Body of pancreas (tissue), 4 donors: ENCODE data around the gene CAPZB. TPM values are rescaled to one million over a fixed set of nuclear protein-coding genes. Genes with fewer than 3 reads are reported as not detected.

Source experiments
- ATAC-seq: fragments of 150-250 bp; one replicate; pipeline ENCODE4 v1.9.1; 2016
- DNase-seq, 4 donors: peaks; one replicate each; pipeline ENCODE4 v3.0.0-alpha.2; 2019
- H3K27ac ChIP-seq, 4 donors: fragments of 200-600 bp; sonication (generic); 1 replicate in 3 of 4; 2 replicates in 1 of 4; pipeline versions ENCODE4 v1.5.1 to v1.6.1; 2016 to 2019; ENCODE audit warnings: mild to moderate bottlenecking in 1 of 4, mixed read lengths in 1 of 4, moderate library complexity in 1 of 4
- H3K27me3 ChIP-seq, 2 donors: fragments of 200-600 bp; sonication (generic); one replicate each; pipeline ENCODE4 v1.6.0; 2016; ENCODE audit warnings: mild to moderate bottlenecking in 1 of 2
- H3K36me3 ChIP-seq, 2 donors: fragments of 200-600 bp; sonication (generic); replicated peaks in 1 of 2; 2 replicates each; pipeline ENCODE4 v1.5.1; 2016; ENCODE audit warnings: low read depth in 2 of 2; ENCODE audit not compliant: insufficient read depth in 1 of 2
- H3K4me1 ChIP-seq: fragments of 200-600 bp; sonication (generic); one replicate; pipeline ENCODE4 v1.6.0; 2016
- H3K4me3 ChIP-seq, 2 donors: fragments of 200-600 bp; sonication (generic); 1 replicate in 1 of 2; 2 replicates in 1 of 2; pipeline ENCODE4 v1.5.1; 2016 to 2019
- H3K9me3 ChIP-seq, 3 donors: fragments of 200-600 bp; sonication (generic); 1 replicate in 2 of 3; 2 replicates in 1 of 3; pipeline ENCODE4 v1.5.1; 2016
- POLR2A ChIP-seq, 3 donors: fragments of 450-650 bp; IDR thresholded peaks; one replicate each; pipeline ENCODE4 v1.6.1; 2016; ENCODE audit warnings: antibody characterized with exemption in 3 of 3, mild to moderate bottlenecking in 2 of 3
- WGBS, 2 donors: methylation state at CpG; one replicate each; pipeline ENCODE4 v1.1.5; 2017; 5-methylcytosine and 5-hydroxymethylcytosine counted together
- intact Hi-C: fragments of 100-400 bp; cut with DNase I; formaldehyde crosslinking; loops from one replicate; pipeline ENCODE4 v1.15.1; 2023
- total RNA-seq, 2 donors: library from RNA; depleted of rRNA; stranded (reverse); fragments of >200 nt; gene quantifications; one replicate each; pipeline ENCODE4 v1.1.0, GENCODE V29; 2016
- TF ChIP-seq, protein P1 (sequence below), 7 experiments: fragments of 450-650 bp in 4 of 7; fragments of 200-600 bp in 3 of 7; sonication (generic) in 3 of 7; IDR thresholded peaks; one replicate each; pipeline ENCODE4 v1.5.1; 2016 to 2019; ENCODE audit warnings: antibody characterized with exemption in 7 of 7

CAPZB gene
- total RNA-seq, 2 donors from 2014 or later = 35.5 to 54.1 TPM

DNA sequence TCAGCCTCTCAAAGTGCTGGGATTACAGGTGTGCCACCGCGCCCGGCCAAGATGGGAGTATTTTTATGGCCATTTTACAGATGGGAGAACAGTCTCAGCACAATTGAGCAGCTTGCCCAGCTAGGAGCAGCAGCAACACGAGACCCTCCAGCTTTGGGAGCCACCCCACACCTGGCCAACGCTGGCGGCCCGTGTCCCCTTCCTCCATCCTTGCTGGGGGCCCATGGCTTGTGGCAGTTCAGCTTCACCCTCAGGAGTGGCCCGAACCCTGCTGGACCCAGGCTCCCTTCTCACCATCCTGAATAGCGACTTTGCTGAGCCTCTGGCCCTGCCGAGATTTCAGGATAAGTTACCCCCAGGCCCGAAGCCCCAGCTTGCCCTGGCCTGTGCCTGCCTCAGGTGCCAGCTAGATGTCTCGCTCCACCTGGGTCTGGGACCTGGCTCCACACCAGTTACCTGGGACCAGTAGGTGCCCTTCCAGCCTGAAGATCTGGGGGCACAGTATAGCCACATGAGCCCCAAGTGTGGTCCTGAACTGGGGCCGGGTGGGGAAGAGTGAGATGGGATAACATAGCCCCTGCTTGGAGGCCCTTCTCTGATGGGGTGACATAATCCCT is 154.0 kb downstream of the CAPZB start:
- TF ChIP-seq, protein P1, sequence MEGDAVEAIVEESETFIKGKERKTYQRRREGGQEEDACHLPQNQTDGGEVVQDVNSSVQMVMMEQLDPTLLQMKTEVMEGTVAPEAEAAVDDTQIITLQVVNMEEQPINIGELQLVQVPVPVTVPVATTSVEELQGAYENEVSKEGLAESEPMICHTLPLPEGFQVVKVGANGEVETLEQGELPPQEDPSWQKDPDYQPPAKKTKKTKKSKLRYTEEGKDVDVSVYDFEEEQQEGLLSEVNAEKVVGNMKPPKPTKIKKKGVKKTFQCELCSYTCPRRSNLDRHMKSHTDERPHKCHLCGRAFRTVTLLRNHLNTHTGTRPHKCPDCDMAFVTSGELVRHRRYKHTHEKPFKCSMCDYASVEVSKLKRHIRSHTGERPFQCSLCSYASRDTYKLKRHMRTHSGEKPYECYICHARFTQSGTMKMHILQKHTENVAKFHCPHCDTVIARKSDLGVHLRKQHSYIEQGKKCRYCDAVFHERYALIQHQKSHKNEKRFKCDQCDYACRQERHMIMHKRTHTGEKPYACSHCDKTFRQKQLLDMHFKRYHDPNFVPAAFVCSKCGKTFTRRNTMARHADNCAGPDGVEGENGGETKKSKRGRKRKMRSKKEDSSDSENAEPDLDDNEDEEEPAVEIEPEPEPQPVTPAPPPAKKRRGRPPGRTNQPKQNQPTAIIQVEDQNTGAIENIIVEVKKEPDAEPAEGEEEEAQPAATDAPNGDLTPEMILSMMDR (IDR thresholded peaks at IDR 0.05) = no peak
- no peak for TF ChIP-seq POLR2A (IDR thresholded peaks at IDR 0.05)
- intact Hi-C loops = no loop called here
- Histone ChIP-seq H3K27ac (no peak overlapping the region), H3K9me3 (no peaks in the 10 kb centered on the region), H3K4me3 (no peak overlapping the region), H3K36me3 (peaks cover 0 to 9% of the 10 kb centered on the region in 2 donors), H3K4me1 (no peaks in the 10 kb centered on the region), H3K27me3 (no peaks in the 10 kb centered on the region)
- DNase-seq (no peak), ATAC-seq (no peak)
- 89 to 93% methylated on average over 9 to 13 of the region's 13 CpGs for WGBS, 2 donors

DNA sequence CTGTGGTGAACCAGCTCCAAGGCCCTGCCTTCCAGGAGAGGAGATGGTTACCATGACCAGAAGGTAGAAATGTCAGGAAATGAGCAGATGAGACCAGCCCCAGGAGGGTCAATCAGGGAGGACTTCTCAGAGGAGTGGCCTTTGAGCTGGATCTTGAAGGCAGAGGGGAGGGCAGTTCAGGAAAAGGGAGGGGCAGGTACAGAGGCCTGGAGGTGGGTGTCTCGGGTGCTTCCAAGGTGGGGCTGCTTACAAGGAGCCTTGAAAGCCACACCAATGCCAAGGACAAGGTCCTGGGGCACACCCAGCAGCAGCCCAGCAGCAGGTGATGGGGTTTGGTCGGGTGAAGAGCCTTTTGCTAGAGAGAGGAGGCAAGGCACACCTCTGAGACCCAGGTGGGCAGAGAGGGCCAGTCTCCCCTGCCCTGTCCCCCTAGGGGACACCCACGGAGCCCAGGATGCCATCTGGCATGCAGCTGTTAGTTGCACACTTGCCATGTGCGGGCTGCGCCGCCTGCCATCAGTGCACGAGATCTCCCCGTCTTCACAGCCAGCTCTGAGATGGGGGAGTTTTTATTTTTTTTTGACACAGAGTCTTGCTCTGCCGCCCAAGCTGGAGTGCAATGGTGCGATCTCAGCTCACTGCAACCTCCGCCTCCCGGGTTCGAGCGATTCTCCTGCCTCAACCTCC is 154.7 kb downstream of the CAPZB start:
- DNase-seq = no peak
- WGBS, 2 donors = 96 to 97% methylated on average over 8 to 14 of the region's 14 CpGs
- no peaks in the 10 kb centered on the region for H3K9me3 ChIP-seq
- no peak overlapping the region for H3K27ac ChIP-seq
- TF ChIP-seq, protein P1 (IDR thresholded peaks at IDR 0.05) = no peak
- TF ChIP-seq POLR2A (IDR thresholded peaks at IDR 0.05) = no peak
- H3K4me3 ChIP-seq = no peak overlapping the region
- H3K4me1 ChIP-seq = no peaks in the 10 kb centered on the region
- intact Hi-C loops = no loop called here
- H3K27me3 ChIP-seq = no peaks in the 10 kb centered on the region
- ATAC-seq = no peak
- peaks cover 0 to 9% of the 10 kb centered on the region in 2 donors for H3K36me3 ChIP-seq

DNA sequence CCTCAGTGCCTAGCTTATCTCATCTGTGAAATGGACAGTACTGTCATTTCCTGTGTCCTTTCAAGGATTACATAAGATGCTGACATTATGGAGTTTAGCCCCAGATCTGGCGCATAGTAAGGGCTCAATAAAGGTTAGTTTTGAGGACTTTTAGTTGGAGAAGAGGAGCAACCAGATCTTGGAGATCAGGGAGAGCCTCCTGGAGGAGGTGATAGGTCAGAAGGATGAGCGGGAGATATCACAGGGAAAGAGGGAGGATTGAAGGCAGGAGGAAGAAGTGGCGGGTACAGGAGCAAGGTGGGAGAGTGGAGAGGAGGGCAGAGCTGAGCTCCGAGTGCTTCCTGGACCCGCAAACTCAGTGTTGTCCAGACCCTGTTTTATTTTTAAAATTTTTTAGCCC is 155.7 kb downstream of the CAPZB start:
- DNase-seq (no peak), ATAC-seq (no peak)
- intact Hi-C loops = no loop called here
- no peaks in the 10 kb centered on the region for H3K4me1 ChIP-seq
- no peaks in the 10 kb centered on the region for H3K27me3 ChIP-seq
- H3K36me3 ChIP-seq = peaks cover 0 to 14% of the 10 kb centered on the region in 2 donors
- TF ChIP-seq, protein P1 (IDR thresholded peaks at IDR 0.05) = no peak
- no peak for TF ChIP-seq POLR2A (IDR thresholded peaks at IDR 0.05)
- no peak overlapping the region for H3K4me3 ChIP-seq
- H3K9me3 ChIP-seq = no peaks in the 10 kb centered on the region
- WGBS, 2 donors = 89 to 94% methylated on average over 5 of the region's 5 CpGs
- no peak overlapping the region for H3K27ac ChIP-seq

DNA sequence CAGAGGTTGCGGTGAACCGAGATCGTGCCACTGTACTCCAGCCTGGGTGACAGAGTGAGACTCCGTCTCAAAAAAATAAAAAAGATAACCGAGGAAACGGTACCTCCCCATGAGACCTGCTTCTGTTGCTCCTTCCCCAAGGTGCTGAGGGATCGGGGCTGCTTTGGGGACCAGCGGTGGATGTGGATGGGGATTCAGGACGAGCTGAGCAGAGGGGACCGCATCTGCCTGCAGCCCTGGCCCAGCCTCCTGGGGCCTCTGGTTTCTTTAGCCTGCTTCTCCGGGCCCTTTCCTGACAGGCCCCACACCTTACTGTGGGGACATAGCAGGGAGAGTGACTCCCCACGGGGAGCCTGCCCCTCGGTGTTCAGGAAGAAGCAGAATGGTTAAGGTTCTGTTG is 156.2 kb downstream of the CAPZB start:
- 84 to 88% methylated on average over 10 to 13 of the region's 13 CpGs for WGBS, 2 donors
- intact Hi-C loops = no loop called here
- TF ChIP-seq, protein P1 (IDR thresholded peaks at IDR 0.05) = no peak
- TF ChIP-seq POLR2A (IDR thresholded peaks at IDR 0.05) = no peak
- ATAC-seq (no peak), DNase-seq (no peak)
- Histone ChIP-seq H3K36me3 (peaks cover 0 to 15% of the 10 kb centered on the region in 2 donors), H3K9me3 (no peaks in the 10 kb centered on the region), H3K27me3 (no peaks in the 10 kb centered on the region), H3K4me1 (no peaks in the 10 kb centered on the region), H3K4me3 (no peak overlapping the region), H3K27ac (no peak overlapping the region)
